GM10847 (cell line): ENCODE measurements around the gene GNB1.

ENCODE experiments used
- POLR2A ChIP-seq: IDR thresholded peaks from 2 replicates; pipeline ENCODE4 v1.6.1; 2011; ENCODE audit not compliant: insufficient read length; ENCODE audit errors: extremely low read depth

Gene GNB1

DNA sequence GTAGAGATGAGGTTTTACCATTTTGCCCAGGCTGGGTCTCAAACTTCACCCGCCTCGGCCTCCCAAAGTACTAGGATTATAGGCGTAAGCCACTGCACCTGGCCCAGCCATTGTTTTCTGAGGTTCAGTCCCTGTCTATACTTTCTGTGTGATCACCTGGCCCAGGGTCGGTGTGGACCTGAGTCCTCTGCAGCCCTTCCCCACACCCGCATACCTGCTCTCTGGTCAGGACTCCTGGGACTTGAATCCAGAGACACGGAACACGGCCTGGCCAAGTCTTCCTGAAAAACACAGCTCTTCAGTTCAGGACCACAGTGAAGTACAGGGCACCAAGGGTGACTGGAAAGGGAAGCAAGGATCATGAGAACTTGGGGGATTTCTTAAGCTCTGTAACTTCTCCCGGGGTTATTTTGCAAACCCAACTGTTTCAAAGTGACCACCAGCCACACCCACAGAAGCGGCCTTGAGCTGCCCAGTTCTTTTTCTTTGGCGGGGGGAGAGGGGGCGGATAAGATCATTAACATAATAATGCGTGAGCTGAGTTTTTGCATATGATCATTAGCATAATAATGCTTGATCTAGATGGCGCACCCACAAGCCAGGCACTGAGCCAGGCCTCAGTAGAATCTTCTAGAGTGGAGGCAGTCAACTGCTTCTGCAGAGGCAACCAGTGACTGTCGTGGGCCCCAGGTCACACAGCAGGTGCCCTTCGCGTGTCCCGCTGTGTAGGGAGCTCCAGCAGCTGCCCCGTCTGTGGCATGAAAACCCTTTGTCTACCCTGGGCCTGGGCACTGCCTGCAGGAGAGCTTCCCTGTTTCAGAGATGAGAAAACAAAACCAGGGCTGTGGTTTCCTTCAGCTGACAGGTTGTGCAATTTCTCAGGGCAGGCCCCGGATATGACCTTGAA lies 110.9 kb downstream of the GNB1 start:
- TF ChIP-seq POLR2A, result peak; percentile 26

DNA sequence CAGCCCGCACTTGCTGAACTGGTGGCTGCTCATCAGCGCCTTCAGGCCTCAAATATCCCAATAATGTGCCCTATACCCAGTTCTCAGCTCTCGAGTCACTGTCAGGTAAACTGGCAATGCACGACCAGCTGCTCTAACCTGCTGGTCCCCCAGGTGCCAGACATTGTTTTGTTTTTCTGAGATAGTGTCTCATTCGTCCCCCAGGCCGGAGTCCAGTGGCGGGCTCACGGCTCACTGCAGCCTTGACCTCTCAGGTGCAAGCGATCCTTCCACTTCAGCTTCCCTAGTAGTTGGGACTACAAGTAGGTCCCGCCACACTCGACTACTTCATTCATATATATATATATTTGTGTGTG lies 111.6 kb downstream of the GNB1 start:
- TF ChIP-seq POLR2A, result no peak

DNA sequence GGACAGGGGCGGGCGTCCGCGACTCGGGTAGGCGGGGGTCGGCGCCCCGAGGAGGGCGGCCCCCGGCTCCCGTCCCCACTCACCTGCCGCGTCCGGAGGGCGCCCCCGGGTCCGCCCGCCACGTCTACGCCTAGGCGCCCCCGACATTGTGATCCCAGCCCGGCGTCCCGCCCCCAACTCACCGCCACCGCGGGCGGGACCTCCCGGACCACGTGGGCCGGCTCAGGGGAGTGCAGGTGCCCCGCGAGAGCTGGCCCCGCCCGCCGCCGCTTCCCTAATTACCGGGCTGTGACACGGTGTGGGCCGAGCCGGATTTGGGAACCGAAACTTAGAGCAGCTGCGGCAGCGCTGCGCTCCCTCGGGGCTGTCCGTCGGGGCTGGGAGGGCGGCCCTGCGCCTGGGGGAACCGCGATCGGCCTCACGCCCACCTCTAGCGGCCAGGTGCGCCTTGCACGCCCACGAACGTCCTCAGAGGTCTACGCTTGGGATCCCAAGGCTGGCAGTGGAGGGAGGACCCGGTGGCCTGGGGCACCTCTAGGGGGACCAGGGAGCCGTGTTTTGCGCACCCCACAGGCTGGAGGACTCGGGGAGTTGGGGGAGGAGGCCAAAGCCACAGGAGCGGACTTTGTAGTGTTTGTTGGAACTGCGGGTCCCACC lies 112.1 kb downstream of the GNB1 start:
- TF ChIP-seq POLR2A, result no peak

DNA sequence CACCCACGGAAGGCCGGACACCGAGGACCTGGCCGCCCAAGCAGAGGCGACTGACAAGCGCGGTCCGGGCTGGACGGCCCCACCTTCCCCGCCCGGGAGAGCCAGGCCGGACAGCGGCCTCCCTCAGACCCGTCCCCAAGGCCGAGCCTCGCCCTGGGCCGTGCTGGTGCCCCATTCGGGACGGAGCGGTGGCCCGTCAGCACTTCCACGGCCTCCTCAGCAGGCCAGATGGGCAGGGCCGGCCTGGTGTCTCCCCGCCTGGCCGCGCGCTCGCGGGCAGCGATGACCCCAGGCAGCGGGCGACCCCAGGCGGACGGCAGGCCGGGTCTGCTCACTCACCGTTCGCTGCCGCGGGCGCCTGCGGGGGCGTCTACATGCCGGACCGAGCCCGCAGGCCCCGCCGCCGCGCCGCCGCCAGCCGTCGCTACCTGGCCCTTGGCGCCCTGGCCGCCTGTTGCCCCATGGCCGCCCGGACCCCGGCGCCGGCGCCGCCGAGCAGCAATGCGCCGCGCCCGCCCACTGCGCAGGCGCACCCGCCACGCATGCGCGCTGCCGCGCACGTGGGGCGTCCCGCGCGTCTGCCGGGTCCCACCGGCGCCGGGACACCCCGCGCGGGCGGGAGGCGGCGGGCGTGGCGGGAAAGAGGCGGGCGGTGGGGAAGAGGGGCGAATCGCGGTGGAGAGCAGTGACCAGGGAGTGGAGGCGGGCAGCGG lies 112.8 kb downstream of the GNB1 start, which contains the start of gene NADK:
Gene NADK (minus strand): TSS at position 521 of the 713 bp plus-strand sequence. CDS start 13,064 bp downstream, outside the sequence.
- TF ChIP-seq POLR2A, result peak; percentile 49

DNA sequence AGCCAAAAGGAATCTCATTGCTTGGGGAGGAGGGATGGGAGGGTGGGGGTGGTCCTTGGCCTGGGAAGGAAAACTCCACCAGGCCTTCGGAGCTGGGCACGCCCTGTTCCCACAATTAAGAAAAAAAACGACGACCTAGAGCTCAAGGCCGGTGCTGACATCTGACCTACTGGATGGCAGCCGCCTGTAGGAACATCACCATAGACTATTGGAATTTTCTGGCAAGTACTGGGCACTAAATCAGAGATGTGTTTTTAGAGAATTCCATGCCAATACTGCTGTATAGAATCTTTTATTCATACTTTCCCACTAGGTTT lies 113.3 kb downstream of the GNB1 start:
- no peak for TF ChIP-seq POLR2A

DNA sequence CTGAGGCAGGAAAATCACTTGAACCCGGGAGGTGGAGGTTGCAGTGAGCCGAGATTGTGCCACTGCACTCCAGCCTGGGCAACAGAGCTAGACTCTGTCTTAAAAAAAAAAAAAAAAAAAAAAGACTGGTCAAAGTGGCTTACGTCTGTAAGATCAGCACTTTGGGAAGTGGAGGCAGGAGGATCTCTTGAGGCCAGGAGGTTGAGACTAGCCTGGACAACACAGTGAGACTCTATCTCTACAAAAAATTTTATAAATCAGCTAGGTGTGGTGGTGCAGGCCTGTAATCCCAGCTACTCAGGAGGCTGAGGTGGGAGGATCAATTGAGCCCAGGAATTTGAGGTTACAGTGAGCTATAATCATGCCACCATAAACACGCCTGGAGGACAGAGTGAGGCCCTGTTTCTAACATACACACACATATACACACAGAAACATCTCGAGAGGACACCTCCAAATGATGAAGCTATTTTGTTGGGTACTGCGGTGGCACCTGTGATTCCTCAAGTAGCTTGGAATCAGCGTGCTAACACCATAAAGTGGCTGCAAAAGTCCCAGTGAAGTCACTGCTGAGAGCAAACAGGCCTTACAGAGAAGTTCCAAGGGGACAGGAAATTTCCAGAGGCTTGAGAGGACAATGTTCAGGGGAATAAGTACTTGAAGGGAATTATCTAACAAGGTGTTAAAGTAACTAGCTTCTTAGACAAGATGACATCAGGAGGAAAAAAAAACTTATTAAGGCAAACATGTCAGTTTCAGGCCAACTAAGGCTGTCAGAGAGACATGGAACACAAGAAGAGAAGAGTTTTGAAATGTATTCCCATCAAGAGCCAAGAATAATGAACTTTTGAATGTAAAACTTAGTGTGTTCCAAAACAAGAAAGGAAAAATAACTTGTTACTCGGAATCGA lies 114.0 kb downstream of the GNB1 start:
- TF ChIP-seq POLR2A, result no peak

DNA sequence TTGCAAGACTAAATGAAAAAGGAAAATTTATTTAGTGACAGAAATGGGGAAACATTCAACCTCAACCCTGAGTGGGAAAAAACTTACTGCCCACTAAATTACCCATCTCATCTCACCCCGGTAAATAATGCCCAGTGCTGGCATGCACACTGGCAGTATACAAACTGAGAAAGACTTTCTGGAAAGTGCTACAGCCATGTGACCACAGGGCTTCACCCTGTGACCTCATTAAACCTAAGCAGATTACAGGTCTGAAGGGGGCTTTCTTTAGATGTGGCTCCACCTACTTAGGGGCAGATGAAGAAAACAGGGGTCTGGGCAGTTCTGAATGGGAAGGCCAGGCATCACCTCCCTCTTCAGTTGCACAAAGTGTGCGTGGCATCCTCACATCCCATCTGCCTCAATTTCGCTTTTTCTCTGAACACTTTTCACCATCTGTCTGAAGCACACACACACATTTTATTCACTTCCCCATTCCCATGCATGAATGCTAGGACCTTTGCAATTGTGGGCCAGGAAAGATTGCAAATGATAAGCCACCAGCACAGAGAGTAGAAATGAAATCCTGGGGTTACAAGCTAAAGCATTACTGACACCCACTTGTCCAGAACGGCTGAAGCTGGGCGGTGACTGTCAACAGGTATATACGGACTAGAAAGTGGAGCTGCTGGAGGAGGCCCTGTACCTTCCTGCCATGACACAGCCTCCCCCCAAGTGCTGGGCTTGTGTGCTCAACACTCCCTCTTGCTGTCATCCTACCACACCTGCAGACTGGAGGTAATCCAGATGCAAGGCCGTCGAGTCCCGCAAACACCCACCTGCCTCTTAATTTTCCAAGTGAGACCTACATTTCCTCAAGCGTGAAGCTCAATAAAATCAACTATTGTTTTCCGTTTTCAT lies 115.3 kb downstream of the GNB1 start:
- TF ChIP-seq POLR2A, result no peak

DNA sequence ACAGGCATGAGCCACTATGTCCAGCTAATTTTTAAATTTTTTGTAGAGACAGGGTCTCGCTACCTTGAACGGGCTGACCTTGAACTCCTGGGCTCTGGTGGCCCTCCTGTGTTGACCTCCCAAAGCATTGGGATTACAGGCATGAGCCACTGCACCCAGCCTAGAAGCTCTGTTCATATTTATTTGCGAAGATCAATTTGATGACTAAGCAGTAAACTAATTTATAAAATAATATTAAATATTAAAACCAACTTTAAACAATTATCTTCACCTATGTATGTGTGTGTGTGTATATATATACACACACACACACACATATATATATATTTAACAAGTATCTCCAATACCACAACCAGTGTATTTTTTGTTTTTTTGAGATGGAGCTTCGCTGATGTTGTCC lies 117.0 kb downstream of the GNB1 start:
- no peak for TF ChIP-seq POLR2A

DNA sequence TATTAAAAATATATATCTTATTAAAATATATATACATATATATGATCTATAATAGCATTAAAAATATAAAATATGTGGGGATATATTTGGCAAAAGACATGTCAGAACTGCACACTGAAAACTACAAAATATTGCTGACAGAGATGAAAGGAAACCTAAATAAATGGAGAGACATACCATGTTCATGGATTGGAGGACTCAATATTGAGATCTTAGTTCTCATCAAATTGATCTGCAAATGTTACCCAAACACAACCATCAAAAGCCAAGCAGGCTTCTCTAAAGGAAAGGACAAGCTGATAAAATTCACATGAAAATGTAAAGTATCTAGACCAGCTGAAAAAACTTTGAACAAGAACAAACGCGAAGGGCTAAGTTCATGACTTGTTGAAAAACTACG lies 119.8 kb downstream of the GNB1 start:
- TF ChIP-seq POLR2A, result no peak

DNA sequence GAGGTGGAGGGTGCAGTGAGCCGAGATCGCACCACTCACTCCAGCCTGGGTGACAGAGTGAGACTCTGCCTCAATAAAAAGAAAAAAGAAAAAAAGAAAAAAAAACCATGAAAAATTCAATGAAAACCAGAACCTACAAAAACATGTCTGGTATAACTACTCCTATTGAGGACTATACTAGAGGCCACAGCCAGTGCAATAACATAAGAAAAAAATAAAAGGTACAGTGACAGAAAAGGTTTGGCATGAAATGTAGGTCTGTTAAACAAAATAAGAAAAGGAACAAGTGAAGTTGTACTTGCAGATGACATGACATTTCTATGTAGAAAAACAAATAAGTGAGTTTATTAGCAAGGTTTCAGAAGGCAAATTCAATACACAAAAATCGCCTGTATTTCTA lies 120.8 kb downstream of the GNB1 start:
- no peak for TF ChIP-seq POLR2A

DNA sequence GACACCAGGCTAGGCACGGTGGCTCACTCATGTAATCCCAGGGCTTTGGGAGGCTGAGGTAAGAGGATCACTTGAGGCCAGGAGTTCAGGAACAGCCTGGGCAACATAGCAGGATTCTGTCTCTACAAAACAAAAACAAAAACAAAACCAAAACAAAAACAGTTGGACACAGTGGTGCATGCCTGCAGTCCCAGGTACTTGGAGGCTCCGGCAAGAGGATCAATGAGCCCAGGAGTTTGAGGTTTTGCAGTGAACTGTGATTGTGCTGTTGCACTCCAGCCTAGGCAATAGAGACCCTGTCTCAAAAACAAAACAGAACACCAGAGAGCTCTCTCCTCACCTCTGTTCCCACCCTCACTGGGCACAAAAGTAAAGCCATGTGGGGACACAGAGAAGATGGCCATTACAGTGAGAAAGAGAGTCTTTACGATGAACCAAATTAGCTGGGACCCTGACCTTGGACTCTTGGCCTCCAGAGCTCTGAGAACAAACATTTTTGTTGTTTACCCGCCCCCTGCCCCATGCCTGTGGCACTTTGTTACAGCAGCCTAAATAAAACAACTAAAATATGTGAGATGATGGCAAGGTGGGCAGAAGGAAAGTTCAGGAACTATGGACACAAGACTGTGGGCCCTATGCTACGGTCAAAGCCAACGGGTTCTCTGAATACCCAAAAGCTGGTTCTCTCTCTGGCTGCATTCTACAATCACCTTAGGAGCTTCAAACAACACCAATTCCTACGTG lies 122.5 kb downstream of the GNB1 start:
- no peak for TF ChIP-seq POLR2A

DNA sequence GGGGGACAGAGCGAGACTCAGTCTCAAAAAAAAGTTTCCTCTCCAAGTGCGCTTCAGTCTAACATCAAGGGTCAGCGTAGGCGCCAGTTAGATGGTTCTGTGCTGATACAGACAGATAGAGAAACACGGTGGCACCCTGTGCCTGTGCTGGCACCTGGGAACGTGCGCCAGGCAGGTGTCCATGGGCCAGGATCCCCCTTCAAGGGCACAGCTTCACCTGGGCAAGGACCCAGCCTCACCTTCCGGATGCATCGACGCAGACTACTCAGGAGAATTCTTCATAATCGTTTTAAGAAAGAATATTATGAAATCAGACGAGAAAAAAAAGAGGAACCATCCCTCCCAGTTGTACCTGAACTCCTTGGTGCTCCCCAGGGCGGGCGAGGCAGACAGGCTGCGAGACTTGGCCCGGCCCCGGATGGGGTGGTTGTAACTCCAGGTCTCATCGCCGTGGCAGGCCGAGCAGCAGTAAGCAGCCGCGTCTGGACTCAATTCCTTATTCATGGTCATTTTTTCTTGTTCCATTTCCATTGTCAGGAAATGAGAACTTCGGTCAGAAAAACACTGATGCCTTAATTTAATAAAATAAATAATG lies 125.9 kb downstream of the GNB1 start:
- no peak for TF ChIP-seq POLR2A
